Measurements from ENCODE around the gene IL17F.

IL17F gene

DNA sequence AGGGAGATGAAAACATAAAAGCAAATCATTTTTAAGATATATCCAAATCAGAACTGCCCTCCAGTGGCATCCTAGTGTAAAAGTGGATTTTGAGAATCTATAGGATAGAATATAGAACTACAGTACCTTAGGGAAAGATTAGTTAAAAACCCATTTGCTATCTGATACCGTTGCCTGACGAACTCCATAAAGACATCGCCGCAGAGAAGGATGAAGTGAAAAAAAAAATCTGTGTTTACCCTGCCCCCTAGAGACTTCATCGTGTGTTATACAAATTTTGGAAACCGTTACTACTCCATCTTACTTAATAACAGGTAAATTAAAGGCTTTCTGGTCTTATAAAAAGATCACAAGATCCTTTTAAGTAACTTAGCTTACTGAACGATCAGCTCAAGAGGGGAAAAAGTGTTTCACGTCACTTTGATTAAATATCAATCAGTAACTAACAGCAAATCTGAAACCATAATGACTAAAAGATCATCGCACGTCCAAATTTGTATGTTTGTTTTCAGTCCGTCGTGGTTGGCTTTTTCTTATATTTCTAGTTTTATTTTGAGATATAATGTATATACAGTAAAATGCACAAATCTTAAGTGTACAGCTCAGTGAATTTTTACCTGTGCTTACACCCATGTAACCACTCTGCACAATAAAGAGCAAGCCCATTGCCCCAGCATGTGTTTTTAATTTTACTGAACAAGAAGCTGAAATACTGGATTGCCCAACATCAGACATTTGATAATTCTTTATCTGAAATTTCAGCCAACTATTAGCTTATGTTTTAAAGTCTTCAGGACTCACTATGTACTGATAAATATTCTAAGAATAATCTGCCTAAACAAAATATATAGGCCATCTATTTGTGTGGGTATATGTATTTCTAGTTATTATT lies 41.1 kb upstream of the IL17F start:
- H3K27ac ChIP-seq, result no peak overlapping the region

DNA sequence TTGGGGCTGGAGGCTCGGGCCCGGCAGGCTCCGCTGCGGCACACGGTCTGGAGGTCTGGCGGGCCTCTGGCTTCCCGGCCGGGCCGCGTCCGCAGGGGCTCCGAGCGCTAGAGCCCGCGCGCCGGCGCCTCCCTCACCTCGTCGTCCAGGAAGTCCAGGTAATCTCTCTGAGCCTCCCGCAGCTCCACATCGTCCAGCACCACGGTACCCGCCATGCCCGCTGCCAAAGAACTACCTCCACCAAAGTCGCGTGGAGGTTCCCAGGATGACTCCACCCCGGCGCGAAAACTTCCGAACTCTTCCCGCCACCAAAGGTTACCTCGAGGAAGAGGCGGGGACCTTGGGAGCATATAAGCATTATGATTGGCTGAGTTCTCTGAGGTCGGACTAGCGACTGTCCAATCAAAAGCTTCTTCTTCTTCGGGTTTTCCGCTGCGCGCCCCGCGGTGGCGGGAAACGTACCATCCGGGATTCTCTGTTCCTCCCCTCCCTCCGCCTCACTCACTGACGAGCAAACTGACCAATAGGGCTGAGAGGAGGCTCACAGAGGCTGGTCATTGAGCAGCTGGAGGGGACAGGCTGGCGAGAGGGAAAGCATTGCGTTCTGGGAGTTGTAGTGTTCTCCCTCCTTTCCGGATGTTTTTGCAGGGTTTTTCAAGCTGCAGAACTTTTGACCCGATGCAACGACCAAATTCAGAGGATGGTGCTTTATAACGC lies 40.3 kb upstream of the IL17F start, which contains the start of gene MCM3:
Gene MCM3 (minus strand): TSS at position 283 of the 717 bp plus-strand sequence. CDS start 68 bp downstream, at position 215.
- no peaks in the 10 kb centered on the region for H3K79me2 ChIP-seq
- peak within 1 kb of the TSS; percentile 22 for H3K27ac ChIP-seq
- H3K27me3 ChIP-seq (ENCODE audit: control insufficient read depth, insufficient read depth, low read length), result no peaks in the 10 kb centered on the region
- H3K36me3 ChIP-seq (ENCODE audit: control insufficient read depth, insufficient read depth, low read length), result no peaks in the 10 kb centered on the region
- H2AFZ ChIP-seq, result peak within 1 kb of the TSS; percentile 84
- peak within 1 kb of the TSS; percentile 86 for H3K4me3 ChIP-seq (ENCODE audit: low read depth, low read length)
- H3K9ac ChIP-seq, result no peak within 1 kb of the TSS
- H3K9me3 ChIP-seq (ENCODE audit: control insufficient read depth, low read length), result no peaks in the 10 kb centered on the region
- peaks cover 6% of the 10 kb centered on the region for H3K4me1 ChIP-seq
- no peak for TF ChIP-seq CTCF (IDR thresholded peaks at IDR 0.05)
- H3K4me2 ChIP-seq (ENCODE audit: low read length), result peak within 1 kb of the TSS; percentile 87

More for the DNA sequence above, 41.1 kb upstream of the IL17F start:
- H3K9ac ChIP-seq, result no peak overlapping the region
- no peaks in the 10 kb centered on the region for H3K36me3 ChIP-seq (ENCODE audit: control insufficient read depth, insufficient read depth, low read length)
- peaks cover 6% of the 10 kb centered on the region for H3K4me1 ChIP-seq
- no peak for TF ChIP-seq CTCF (IDR thresholded peaks at IDR 0.05)
- H3K9me3 ChIP-seq (ENCODE audit: control insufficient read depth, low read length), result no peaks in the 10 kb centered on the region
- peak overlapping the region; percentile 87 for H3K4me2 ChIP-seq (ENCODE audit: low read length)
- H3K79me2 ChIP-seq, result no peaks in the 10 kb centered on the region
- no peaks in the 10 kb centered on the region for H3K27me3 ChIP-seq (ENCODE audit: control insufficient read depth, insufficient read depth, low read length)
- peak overlapping the region; percentile 86 for H3K4me3 ChIP-seq (ENCODE audit: low read depth, low read length)
- peak overlapping the region; percentile 72 for H2AFZ ChIP-seq

- no peak overlapping the region for H3K9ac ChIP-seq
- no peak for TF ChIP-seq CTCF (IDR thresholded peaks at IDR 0.05)
- H3K9me3 ChIP-seq (ENCODE audit: control insufficient read depth, low read length), result no peaks in the 10 kb centered on the region
- H3K27ac ChIP-seq, result peak overlapping the region; percentile 22
- peak overlapping the region; percentile 84 for H2AFZ ChIP-seq
- peaks cover 6% of the 10 kb centered on the region for H3K4me1 ChIP-seq
- H3K4me3 ChIP-seq (ENCODE audit: low read depth, low read length), result peak overlapping the region; percentile 86
- no peaks in the 10 kb centered on the region for H3K79me2 ChIP-seq
- H3K36me3 ChIP-seq (ENCODE audit: control insufficient read depth, insufficient read depth, low read length), result no peaks in the 10 kb centered on the region
- peak overlapping the region; percentile 87 for H3K4me2 ChIP-seq (ENCODE audit: low read length)
- H3K27me3 ChIP-seq (ENCODE audit: control insufficient read depth, insufficient read depth, low read length), result no peaks in the 10 kb centered on the region
Observed at GRCh38 chr6:52284131-52284459, 39.8 kb upstream of the IL17F start.

GRCh38 chr6:52283111-52283510 lies 38.8 kb upstream of the IL17F start:
- Histone ChIP-seq H3K36me3 (ENCODE audit: control insufficient read depth, insufficient read depth, low read length) (no peaks in the 10 kb centered on the region), H3K79me2 (no peaks in the 10 kb centered on the region), H3K9ac (no peak overlapping the region), H3K4me2 (ENCODE audit: low read length) (no peak overlapping the region), H3K4me1 (peaks cover 6% of the 10 kb centered on the region), H3K9me3 (ENCODE audit: control insufficient read depth, low read length) (no peaks in the 10 kb centered on the region), H3K4me3 (ENCODE audit: low read depth, low read length) (no peak overlapping the region), H3K27me3 (ENCODE audit: control insufficient read depth, insufficient read depth, low read length) (no peaks in the 10 kb centered on the region), H3K27ac (no peak overlapping the region), H2AFZ (no peak overlapping the region)
- no peak for TF ChIP-seq CTCF (IDR thresholded peaks at IDR 0.05)
